CD4-positive, alpha-beta T cell treated with Interferon gamma for 1 hour (primary cell): ENCODE results near the gene PDE6B.
"Not testable (repeated sequence)": the region's sequence is repeated elsewhere in the genome, so short reads cannot be mapped to it uniquely, and the experiment has no call there.

ENCODE experiments used
- DNase-seq: peaks from one replicate; pipeline ENCODE4 v3.0.0-alpha.2; 2020

Gene PDE6B

DNA sequence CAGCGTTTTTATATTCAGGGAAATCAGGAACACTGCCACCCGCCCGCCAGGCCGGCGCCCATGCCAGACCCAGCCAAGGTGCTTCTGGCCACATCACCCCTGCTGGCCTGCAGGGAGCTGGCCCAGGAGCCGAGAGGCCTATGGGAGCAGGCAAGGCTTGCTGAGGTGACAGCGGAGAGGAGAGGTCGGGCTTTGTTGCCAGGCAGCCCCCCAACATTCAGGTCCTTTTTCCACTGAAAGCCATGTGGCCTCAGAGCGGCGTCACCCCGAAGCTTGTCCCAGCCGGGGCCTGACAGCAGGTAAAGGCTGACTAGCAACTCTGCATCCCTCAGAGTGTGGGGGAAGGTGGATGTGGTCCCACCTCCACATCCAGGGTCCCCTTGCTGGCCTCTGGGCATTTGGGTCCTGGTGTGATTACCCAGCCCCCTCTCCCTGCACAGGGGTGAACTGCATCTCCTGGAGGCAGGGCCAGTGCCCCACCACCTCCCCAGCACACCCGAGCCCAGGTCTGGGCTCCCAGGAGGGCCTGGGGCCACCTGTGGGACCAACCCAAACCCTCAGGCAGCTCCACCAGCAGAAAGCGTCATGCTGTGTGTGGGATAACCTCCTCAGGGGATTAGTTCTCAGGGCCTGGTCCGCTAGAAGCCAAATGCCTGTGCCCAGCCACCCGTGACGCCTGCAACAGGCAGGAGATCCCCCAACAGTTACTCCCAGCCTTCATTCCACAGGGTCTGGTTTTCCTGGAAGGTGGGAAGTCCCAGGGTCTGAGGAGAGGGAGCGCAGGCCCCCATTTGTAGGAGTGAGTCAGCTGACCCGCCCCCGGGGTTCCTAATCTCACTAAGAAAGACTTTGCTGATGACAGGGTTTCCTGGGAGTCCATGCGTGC is at the start of gene PDE6B:
TSS of gene PDE6B (plus strand) at position 869 of the 886 bp plus-strand sequence. CDS start 54 bp downstream, outside the sequence.
- no peak for DNase-seq

DNA sequence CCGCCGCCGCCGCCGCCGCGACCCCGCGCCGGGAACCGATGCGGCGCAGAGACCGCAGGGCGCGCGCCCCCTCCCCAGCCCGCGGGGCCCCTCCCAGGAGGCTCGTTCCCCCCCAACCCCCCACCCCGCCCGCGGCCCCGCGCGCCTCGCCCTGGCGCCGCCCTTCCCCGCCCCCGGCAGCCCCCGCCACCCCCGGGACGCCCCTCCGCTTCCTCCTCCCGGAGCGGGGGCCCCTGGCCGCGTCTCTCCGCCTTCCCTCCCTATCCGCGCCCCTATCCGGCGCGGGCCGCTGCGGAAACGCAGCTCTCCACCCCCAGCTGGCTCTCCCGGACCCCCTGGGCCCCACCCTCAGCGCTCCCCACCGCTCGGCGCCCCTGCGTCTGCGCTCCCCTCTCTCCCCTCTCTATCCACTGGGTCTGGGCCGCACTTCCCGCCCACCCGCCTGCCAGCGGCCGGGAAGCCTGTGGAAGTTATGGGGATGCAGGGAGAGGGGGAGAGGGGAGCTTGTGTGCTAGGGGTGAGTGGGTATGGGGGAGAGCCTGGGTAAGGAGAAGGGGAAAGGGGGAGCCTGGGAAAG is 49.0 kb upstream of the PDE6B start, which contains the start of gene TMEM271:
TSS of gene TMEM271 (minus strand) at position 51 of the 577 bp plus-strand sequence. CDS start 233 bp downstream, outside the sequence.
- DNase-seq = no peak

DNA sequence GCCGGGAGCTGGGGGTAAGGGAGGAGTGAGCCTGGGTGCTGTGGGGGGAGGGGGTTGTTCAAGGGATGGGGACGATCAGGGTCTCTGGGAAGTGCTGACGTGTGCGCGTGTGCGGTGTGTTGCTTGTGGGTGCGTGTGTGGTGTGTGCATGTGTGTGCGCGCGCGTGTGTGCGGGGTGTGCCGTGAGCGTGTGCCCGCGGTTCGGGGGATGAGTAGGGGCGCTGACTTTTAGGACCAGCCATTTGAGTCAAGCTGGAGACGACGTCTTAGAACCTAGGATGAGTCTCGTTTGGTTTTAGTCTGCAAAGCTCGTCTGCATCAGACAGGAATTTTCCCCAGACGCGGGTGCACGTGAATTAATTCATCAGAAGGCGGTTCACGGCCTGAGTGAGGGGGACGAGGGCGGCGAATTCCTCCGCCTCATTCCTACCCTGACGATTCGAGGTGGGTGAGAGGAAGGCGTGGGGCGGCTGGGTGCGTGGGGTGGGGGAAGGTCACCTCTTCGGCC is 48.3 kb upstream of the PDE6B start:
- no peak for DNase-seq

DNA sequence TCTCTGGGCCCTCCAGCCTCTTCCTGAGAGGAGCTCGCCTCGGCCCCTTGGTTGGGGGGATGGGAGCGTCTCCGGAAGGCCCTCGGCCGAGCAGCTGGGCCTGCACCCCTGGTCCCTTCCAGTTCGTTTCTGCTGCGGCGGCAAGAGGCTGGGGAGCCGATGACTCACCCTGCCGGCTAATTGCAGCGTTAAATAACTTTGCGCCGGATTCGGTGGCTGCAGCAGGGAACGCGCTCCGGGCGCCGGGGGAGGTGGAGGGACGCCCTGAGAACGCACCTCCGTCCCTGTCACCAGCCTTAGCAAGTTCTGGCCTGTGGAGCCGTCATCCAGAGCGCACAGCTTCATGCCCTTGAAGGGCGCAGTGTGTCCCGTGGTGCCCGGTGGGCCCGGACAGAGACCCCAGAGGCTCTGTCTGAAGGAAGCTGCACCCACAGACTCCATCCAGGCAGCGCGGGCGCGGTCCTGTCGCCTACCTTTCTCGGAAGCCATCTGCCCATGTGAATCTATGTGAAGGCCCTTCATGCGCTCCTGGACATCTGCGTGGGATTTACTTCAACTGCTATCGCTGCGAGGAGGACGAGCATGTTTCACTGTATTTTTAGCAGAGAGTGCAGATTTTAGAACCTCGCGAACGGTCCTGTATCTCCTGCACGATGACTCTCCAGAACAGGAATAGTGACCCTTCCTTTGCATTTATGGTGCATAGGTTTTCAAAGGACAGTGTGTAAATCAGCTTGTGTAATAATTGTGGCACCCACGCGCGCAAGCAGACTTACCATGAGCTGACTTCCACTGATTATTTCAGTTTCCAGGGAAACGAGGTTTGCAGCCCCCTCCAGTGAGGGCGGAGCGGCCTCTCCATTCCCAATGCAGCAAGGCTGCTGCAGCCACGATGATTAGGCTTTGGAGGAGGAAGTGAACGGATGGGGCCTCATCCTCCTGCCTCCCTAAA is 47.6 kb upstream of the PDE6B start:
- DNase-seq = no peak

DNA sequence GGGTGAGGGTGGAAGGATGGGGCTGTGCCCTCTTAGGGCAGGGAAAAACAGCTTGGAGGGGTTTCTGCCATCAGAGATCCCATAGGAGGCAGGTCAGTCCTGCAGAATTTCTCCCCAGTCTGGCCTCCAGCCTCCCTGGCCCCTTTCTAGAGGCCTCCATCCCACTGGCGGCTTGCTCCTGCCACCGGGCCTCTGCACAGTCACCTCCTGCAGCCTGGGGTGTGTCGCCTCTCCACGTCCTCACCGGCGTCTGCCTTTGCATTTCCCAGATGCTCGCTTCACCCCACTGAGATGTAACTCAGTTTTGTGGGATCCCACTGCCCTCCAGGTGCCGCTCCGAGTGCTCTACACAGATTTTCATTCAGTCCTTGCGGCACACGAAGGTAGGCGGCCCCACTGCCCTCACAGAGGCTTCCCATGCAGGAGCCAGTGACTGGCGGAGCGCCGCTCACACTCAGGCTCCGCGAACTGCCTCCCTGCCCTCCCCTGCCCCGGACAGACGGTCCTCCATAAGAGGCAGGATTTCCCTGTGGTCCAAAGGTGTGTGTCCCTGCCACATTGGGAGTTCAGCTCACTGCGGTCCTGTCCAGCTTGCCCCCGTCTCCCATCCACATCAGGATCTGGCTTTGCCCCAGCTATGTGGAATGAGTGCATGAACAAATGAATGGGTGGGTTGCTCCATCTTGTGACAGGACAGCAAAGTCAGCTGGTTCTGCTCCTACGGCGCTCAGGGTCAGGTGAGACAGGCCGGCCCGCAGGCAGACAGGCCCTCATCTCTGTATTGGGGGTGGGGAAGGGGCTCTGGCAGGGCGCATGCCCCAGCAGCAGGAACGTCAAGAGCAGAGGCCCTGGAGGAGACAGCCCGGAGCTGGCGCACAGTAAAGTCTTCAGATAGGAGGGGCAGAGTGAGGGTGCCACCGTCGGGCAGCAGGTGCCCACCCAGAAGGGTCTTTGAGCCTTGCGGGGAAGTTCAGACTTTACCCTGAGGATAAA is 46.6 kb upstream of the PDE6B start:
- DNase-seq = no peak

DNA sequence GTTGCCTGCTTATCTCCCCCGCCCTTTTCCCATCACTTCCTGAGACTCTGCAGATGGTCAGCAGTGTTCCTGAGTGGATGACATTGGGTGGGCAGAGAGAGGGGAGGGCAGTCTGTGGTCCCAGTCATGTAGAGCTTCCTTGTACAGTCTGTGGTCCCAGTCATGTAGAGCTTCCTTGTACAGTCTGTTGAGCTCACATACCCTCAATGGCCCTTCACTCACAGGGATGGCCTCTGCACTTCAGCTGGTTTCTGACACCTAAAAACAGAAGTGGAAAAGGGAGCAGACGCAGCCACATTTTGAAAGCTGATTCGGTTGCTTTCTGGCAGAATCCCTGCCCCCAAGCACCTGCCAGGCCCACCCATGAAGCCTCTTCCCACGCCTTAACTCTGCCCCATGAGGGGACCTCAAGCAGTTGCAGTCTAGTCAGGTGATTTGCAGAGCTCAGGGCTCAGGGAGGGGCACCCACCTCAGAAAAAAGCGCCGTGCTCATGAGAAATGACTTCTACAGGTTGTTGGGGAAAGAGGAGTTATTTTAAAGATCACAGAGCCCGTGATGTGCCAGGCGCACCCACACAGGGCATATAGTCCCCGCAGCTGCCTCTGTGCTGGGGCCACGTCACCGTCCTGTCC is 45.7 kb upstream of the PDE6B start:
- no peak for DNase-seq

DNA sequence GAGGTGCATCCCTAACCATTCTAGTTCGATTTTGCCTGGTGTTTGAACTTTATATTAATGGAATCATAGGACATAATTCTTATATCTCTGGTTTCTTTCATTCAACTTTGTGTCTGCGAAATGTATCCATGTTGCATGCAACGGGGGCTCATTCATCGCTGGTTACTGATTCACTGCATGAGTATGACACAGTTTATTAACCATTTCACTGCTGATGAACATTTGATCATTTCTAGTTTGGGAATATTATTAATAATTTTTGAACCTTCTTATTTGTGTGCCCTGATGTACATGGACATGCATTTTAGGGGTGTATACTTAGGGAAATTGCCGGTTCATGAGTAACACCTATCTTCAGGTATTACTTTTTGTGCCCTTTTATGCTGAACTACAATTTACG is 44.2 kb upstream of the PDE6B start:
- no peak for DNase-seq

DNA sequence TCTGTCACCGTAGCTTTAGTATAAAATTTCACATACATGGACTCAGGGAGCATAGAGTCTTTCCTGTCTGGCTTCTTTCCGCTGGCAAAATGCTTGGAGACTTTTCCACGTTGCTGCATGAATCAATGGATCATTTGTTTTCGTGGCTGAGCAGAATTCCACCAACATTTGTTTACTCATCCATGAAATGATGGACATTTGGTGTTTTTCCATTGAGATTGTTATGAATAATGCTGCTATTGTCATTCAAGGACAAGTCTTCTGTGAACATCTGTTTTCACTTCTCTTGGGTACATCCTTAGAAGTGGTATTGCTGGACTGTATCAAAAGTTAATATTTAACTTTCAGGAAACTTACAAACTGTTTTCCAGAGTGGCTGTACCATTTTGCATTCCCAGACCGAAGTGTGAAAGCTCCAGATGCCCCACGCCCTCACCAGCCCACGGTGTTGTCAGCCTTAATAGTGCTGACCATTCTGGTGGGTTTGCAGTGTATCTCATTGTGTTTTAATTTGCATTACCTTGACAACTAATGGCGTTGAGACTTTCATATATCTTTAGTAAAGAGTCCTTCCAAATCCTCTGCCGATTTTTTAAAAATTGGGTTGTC is 43.5 kb upstream of the PDE6B start:
- DNase-seq = no peak

DNA sequence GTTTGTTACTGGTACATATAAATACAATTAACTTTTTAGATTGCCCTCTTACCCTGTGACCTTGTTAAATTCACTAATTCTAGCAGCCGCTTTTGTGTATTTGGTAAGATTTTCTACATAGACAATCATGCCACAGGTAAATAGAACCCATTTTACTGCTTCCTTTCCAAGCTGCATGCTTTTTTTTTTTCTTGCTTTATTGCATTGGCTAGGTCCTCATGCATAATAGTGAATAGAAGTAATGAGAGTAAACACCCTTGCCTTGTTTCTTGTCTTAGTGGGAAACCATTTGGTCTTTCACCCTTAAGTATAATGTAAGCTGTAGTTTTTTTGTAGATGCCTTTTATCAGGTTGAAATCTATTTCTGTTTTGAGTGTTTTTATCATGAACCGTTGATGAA is 41.6 kb upstream of the PDE6B start:
- no peak for DNase-seq

DNA sequence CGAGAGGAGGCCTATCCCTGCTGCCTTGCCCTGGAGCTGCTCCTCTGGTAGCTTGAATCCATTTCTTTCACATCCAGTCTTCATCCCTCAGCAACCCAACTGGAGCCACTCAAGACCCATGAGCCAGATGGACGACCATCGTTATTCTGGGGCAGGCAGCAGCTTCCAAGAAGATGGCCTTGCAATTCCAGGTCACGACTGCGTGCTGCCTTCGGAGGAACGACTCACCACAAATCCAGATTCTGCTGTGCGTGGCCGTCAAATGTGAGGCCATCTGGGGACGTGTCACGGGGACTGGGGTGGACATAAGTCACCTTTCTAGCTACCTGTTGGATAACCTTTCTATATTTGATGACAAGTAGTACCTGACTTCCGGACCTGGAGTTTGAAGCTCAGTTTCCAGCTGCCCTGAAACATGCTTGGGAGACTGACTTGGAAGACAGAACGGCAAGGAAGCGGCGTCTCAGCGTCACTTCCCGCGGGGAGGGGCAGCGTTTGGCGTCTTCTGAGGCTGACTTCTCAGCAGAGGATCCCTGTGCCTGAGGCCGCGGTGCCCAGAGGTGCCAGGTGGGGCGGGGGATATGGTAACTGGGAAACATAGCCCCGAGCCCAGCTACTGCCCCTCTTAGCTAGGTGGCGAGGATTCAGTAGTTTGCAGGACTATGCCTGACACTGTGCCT is 37.6 kb upstream of the PDE6B start:
- DNase-seq = no peak

DNA sequence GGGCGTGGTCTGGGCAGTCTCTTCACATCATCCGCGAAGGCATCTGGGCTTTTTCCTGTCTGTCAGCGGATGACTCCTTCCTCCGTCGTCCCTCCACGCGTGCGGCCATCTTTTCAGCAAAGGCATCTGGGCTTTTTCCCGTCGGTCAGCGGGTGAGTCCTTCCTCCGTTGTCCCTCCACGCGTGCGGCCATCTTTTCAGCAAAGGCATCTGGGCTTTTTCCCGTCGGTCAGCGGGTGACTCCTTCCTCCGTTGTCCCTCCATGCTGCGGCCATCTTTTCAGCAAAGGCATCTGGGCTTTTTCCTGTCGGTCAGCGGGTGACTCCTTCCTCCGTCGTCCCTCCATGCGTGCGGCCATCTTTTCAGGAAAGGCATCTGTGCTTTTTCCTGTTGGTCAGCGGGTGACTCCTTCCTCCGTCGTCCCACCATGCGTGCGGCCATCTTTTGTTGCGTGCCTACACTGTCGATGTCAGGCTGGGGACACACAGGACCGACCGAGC is 37.0 kb upstream of the PDE6B start:
- no peak for DNase-seq

DNA sequence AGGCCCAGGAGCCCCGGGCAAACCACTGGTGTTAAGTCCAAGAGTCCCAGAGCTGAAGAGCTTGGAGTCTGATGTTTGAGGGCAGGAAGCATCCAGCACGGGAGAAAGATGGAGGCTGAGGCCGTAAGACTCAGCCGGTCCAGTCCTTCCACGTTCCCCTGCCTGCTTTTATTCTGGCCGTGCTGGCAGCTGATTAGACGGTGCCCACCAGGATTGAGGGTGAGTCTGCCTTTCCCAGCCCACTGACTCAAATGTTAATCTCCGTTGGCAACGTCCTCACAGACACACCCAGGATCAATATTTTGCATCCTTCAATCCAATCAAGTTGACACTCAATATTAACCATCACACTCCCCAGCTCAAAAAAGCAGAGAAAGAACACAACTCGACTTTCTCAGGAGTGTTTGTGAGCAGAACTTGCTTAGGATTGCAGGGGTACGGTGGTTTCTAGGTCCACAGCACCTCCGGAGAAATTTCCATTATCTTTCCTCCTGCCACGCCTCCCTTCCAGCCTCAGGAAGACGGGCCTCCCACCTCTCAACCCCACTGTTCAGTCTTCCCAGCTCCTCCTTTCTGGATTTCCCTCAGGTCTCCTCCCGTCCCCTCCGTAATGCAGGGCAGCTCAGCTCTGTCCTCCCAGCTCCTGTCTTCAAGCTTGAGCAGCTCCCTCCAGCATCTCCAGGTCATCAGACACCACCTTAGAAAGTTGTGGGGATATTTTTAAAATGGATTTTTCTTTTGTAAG is 36.0 kb upstream of the PDE6B start:
- no peak for DNase-seq

DNA sequence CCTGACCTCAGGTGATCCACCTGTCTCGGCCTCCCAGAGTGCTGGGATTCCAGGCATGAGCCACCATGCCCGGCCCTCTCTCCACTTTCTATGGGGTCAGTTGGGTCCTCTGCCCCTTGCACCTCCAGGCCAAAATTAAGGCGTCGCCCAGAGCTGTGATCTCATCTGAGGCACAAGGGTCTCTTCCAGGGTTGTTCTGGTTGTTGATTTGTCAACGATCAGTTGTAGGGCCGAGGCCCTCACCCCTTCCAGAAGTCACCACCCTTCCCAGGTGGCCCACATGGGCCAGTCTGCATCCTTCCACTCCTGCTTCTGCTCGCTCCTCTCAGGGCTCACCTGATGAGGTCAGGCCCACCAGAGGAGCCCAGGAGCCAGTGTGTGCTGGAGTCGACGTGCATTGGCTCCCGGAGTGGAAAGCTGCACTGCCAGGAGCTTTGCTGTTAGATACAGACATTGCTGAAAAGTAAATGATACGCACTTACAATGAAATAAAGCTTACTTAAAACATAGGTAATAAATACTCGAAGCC is 35.0 kb upstream of the PDE6B start:
- no peak for DNase-seq

DNA sequence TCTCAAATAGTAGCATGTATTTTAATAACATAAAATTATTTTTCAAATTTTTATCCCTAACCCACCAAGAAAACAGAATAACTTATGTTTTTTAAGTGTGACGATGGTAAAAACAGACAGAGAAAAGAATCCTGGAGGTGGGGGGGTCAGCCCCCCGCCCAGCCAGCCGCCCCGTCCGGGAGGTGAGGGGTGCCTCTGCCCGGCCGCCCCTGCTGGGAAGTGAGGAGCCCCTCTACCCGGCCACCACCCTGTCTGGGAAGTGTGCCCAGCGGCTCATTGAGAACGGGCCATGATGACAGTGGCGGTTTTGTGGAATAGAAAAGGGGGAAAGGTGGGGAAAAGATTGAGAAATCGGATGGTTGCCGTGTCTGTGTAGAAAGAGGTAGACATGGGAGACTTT is 33.2 kb upstream of the PDE6B start:
- DNase-seq = not testable (repeated sequence)

DNA sequence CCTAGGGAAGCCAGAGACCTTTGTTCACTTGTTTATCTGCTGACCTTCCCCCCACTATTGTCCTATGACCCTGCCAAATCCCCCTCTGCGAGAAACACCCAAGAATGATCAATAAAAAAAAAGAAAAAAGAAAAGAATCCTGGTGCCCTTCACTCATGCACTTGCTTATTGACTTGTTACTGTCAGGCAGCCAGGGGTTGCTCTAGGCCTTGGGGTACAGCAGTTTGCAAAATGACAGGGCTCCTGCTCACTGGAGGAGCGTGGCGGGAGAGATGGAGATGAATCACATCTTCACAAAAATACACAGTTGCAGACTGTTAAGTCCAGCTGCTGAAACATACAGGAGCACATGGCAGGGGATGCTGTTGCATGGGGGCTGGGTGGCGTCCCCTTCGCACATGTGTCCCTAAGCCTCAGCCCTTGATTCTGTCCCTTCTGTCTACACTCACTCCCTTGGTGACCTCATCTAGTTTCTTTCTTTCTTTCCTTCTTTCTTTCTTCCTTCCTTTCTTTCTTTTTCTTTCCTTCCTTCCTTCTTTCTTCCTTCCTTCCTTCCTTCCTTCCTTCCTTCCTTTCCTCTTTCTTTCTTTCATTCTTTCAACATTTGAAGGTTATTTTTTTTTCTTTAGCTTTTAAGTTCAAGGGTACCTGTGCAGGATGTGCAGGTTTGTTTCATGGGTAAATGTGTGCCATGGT is 32.4 kb upstream of the PDE6B start:
- DNase-seq = no peak

DNA sequence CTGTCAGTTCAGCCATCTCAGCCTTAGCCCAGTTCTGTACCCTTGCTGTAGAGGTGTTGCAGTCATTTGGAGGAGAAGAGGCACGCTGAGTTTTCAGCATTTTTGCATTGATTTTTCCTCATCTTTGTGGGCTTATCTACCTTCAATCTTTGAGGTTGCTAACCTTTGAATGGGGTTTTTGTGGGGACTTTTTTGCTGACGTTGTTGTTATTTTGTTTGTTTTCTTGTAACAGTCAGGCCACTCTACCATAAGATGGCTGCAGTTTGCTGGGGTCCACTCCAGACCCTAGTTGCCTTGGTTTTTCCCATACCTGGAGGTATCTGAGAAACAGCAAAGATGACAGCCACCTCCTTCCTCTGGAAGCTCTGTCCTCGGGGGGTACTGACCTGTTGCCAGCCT is 26.4 kb upstream of the PDE6B start:
- DNase-seq = no peak

DNA sequence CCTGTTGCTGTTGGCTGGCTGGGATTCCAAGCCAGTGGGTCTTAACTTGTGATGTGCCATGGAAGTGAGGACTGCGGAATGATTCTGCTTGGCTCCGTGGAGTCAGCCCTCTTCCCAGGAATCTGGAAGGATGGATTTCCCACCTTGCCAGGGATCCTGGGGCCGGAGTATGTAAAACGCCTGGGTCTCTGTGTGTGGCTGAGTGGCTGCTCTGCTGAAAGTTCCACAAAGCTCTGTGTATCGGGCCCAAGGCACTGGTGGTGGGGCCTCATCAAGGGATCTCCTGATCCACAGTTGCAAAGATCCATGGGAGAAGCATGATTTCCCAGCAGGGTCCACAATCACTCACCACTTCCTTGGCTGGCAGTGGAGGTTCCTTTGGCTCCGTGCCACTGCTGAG is 25.2 kb upstream of the PDE6B start:
- DNase-seq = no peak

DNA sequence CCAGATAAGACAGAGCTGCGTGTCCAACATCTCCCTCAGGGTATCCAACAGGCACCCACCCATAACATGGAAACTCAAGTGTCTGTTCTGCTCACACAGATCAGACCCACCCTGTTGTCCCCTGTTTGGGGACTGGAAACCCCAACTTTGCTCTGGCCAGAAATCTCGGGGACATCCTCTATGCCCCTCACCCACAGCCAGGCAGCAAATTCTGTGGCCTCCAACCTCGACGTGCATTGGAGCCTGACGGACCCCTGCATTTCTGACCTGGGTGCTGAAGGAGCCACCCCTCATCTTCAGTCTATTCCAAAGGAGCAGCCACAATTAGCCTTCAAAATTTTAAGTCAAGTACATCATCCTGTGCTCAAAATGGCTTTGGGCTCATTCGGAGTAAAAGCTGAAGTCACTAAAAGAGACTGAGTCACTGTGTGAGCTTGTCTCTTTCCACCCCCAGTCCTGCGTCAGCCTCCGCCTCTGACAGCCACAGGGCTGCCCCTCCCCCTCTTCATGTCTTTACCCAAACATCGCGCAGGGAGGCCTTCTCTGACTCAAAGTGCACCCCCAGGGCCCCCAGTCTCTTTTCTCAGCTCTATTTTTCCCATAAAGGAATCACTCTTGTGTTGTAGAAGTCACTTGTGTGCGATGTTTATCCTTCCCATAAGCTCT is 24.4 kb upstream of the PDE6B start:
- DNase-seq = no peak
